Fibroblast of mammary gland (primary cell): ENCODE data around the gene C22orf42.
"Not testable (repeated sequence)": the region's sequence is repeated elsewhere in the genome, so short reads cannot be mapped to it uniquely, and the experiment has no call there.

ENCODE experiments used
- DNase-seq: peaks from one replicate; pipeline ENCODE4 v3.0.0-alpha.2; 2010; ENCODE audit warnings: low read depth
- H3K4me3 ChIP-seq: 2 replicates; pipeline ENCODE4 v1.5.1; 2011; ENCODE audit warnings: low read depth, mild to moderate bottlenecking, low read length, moderate library complexity; ENCODE audit not compliant: control insufficient read depth
- CTCF ChIP-seq: conservative IDR thresholded peaks from 2 replicates; pipeline ENCODE4 v1.5.1; 2011; ENCODE audit warnings: low read depth, low read length, inconsistent platforms; ENCODE audit not compliant: control insufficient read depth, insufficient read depth

Gene C22orf42

DNA sequence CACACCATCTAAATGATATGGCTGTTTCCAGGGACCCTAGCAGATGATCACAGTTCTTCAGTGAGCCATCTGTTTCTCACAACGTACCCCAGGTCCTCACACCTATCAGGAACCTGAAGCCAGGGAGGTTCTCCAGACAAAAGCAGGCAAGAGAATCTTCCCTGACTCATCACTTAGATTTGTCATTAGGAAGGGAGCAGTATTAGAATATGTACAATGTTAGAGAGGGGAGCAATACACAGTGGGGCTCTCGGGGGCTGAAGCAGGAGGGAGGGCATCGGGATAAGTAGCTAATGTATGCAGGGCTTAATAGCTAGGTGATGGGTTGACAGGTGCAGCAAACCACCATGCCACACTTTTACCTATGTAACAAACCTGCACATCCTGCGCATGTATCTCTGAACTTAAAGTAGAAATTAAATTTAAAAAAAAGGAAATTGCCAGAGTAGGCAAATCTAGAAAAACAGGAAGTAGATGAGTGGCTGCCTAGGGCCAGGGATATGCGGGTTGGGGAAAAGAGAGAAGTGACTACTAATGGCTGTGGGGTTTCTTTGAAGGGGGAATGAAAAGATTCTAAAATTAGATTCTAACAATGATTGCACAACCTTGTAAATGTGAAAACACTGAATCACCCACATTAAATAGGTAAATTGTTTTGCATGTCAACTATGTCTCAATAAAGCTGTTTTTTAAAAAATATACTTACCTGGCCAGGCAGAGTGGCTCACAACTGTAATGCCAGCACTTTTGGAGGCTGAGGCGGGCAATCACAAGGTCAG is 14.4 kb downstream of the C22orf42 start:
- no peak for DNase-seq

GRCh38 chr22:32142600-32142999 is 16.5 kb downstream of the C22orf42 start:
- H3K4me3 ChIP-seq: no peak overlapping the region
- DNase-seq: no peak
- no peak for TF ChIP-seq CTCF

More for the DNA sequence above, 14.4 kb downstream of the C22orf42 start:
- TF ChIP-seq CTCF: no peak
- no peak overlapping the region for H3K4me3 ChIP-seq

DNA sequence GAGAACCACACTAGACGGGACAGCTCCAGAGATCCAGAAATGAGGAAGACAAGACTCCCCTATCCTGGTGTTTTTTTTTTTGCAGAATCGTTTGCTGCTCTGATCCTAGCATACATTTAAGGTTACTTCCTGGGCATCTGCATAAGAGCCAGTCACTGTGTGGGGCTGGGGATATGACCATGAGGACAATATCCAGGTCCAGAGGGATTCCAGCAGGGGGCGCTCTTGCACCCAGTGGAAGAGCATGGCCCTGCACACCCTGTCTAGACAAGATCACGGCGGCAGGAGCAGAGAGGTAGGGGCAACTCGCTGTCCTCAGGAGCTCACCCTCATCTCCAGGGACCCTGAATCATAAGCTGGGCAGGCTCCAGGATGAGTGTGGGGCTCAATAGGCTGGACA is 18.4 kb downstream of the C22orf42 start:
- not testable (repeated sequence) for DNase-seq, H3K4me3 ChIP-seq
- peak; percentile 21 for TF ChIP-seq CTCF

- H3K4me3 ChIP-seq: not testable (repeated sequence)
These were observed 20.5 kb downstream of the C22orf42 start for GRCh38 chr22:32138576-32138975.

GRCh38 chr22:32137731-32138324 is 21.3 kb downstream of the C22orf42 start:
- H3K4me3 ChIP-seq: not testable (repeated sequence)
- peak; percentile 21 for DNase-seq

More at GRCh38 chr22:32138576-32138975, 20.5 kb downstream of the C22orf42 start:
- DNase-seq: not testable (repeated sequence)

DNA sequence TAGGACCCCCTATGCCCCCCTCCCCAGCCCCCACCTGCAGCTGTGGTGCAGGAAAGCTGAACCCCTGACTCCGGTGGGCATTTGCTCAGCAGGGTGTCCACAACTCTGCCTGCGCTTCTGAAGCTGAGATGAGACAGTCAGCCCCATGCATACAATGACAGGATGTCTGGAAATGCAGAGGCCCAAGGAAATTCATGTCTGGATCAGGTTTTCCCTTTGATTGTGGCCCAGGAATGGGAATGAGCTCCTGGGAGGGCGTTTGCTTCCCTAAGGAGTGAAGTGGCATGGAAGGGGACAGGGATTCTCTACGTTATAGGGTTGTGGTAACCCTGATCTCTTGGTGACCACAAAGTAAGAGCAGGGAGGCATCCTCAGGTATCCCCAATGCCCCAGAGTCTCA is 22.2 kb downstream of the C22orf42 start:
- H3K4me3 ChIP-seq, DNase-seq: not testable (repeated sequence)

- not testable (repeated sequence) for H3K4me3 ChIP-seq
- peak; percentile 87 for DNase-seq
These were observed 23.1 kb downstream of the C22orf42 start for GRCh38 chr22:32135958-32136357.

- DNase-seq, H3K4me3 ChIP-seq: not testable (repeated sequence)
These were observed 24.3 kb downstream of the C22orf42 start for GRCh38 chr22:32134796-32135195.

GRCh38 chr22:32132783-32133182 is 26.3 kb downstream of the C22orf42 start:
- DNase-seq: no peak
- no peak overlapping the region for H3K4me3 ChIP-seq
- TF ChIP-seq CTCF: no peak
